GM13976 (cell line): ENCODE results near the gene SMIM3.
"Not testable (repeated sequence)": the region's sequence is repeated elsewhere in the genome, so short reads cannot be mapped to it uniquely, and the experiment has no call there.

Experiments used
- DNase-seq: peaks from one replicate; pipeline ENCODE4 v3.0.0; 2012; ENCODE audit warnings: low spot score
- in situ Hi-C: fragments of 300-500 bp; cut with MboI; formaldehyde crosslinking; loops from one replicate; pipeline ENCODE4 v1.12.0; 2022; ENCODE audit warnings: low sequenced_read_pairs, mixed read lengths, inconsistent platforms; ENCODE audit not compliant: unreplicated experiment
- TF ChIP-seq, protein P1 (sequence below): IDR thresholded peaks from 2 replicates; pipeline ENCODE4 v1.5.1; 2012; ENCODE audit warnings: borderline replicate concordance, mild to moderate bottlenecking; ENCODE audit not compliant: insufficient read depth; ENCODE audit errors: extremely low read depth, missing control alignments, control extremely low read depth

SMIM3 gene

GRCh38 chr5:150791536-150791935 lies 13.0 kb downstream of the SMIM3 start:
- TF ChIP-seq, protein P1, sequence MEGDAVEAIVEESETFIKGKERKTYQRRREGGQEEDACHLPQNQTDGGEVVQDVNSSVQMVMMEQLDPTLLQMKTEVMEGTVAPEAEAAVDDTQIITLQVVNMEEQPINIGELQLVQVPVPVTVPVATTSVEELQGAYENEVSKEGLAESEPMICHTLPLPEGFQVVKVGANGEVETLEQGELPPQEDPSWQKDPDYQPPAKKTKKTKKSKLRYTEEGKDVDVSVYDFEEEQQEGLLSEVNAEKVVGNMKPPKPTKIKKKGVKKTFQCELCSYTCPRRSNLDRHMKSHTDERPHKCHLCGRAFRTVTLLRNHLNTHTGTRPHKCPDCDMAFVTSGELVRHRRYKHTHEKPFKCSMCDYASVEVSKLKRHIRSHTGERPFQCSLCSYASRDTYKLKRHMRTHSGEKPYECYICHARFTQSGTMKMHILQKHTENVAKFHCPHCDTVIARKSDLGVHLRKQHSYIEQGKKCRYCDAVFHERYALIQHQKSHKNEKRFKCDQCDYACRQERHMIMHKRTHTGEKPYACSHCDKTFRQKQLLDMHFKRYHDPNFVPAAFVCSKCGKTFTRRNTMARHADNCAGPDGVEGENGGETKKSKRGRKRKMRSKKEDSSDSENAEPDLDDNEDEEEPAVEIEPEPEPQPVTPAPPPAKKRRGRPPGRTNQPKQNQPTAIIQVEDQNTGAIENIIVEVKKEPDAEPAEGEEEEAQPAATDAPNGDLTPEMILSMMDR, result no peak
- DNase-seq, result no peak
- in situ Hi-C loops, result loop anchor here (25.0 kb wide), 1 partner anchor 371 kb away; the partner anchor contains the start of gene ANXA6

DNA sequence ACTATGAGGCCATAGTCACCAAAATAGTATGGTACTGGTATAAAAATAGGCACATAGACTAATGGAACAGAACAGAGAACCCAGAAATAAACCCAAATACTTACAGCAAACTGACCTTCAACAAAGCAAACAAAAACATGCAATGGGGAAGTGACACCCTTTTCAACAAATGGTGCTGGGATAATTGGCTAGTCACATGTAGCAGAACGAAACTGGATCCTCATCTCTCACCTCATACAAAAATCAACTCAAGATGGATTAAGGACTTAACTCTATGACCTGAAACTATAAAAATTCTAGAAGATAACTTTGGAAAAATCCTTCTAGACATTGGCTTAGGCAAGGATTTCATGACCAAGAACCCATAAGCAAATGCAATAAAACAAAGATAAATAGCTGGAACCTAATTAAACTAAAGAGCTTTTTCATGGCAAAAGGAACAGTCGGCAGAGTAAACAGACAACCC lies 14.9 kb downstream of the SMIM3 start:
- in situ Hi-C loops, result loop anchor here (25.0 kb wide), 1 partner anchor 369 kb away; the partner anchor contains the start of gene ANXA6
- DNase-seq, result not testable (repeated sequence)

- TF ChIP-seq, protein P1, result no peak
- in situ Hi-C loops, result loop anchor here (25.0 kb wide), 1 partner anchor 367 kb away; the partner anchor contains the start of gene ANXA6
- no peak for DNase-seq
These were observed 16.4 kb downstream of the SMIM3 start for GRCh38 chr5:150794927-150795326.

GRCh38 chr5:150797384-150797783 lies 18.8 kb downstream of the SMIM3 start:
- DNase-seq, result no peak
- TF ChIP-seq, protein P1, result no peak
- in situ Hi-C loops, result loop anchor here (25.0 kb wide), 1 partner anchor 365 kb away; the partner anchor contains the start of gene ANXA6

DNA sequence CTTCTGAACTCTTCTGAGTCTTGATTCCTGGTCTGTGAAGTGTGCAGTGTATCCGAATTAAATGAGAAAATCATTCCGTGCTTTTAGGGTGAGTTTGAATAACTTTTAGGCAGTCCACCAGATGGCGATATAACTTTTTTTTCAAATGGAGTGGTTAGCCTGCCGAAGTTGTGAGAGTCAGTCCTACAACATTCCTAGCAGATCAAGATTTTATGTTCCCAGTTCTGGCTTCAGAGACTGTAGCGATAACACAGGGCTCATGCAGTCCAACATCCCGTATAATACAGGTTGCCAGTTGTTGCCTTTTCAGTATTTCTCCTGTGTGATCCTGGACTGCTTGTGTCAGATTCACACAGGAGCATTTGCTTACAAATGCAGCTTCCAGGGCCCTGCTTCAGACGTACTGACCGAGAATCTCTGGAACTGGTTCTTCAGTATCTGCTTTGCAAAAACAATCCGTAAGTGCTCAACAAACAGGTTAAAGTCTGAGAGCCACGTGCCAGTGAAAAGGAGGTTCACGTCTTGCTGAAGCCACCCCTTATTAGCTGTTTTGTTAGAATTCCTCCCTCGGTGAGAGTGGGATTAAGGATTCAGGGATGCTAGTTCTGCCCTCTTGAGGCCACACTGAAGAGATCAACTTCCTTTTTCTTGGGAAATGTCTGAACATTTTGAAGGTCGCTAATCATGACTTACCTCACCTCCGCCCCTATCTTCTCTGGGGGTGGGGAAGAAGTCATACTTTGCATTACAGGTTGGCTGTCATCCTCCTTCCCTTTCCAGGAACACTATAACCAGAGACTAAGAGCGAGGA lies 22.8 kb downstream of the SMIM3 start:
- TF ChIP-seq, protein P1, result peak; percentile 42
- in situ Hi-C loops, result loop anchor here (25.0 kb wide), 1 partner anchor 239 kb away; no protein-coding TSS in a partner anchor
- peak; percentile 55 for DNase-seq

DNA sequence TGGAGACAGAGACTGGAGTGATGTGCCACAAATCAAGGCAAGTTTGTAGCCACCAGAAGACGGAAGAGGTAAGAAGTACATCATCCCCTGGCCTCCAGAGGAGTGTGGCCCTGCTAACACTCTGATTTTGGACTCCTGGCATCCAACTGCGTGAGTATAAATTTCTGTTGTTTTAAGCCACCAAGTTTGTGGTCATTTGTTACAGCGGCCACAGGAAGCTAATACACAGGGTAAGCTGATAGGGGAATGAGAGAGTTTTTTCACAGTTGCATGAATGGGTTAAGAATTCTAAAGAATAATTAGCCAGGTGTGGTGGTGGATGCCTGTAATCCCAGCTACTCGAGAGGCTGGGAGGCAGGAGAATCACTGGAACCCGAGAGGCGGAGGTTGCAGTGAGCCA lies 25.8 kb downstream of the SMIM3 start:
- in situ Hi-C loops, result loop anchor here (25.0 kb wide), 1 partner anchor 242 kb away; no protein-coding TSS in a partner anchor

DNA sequence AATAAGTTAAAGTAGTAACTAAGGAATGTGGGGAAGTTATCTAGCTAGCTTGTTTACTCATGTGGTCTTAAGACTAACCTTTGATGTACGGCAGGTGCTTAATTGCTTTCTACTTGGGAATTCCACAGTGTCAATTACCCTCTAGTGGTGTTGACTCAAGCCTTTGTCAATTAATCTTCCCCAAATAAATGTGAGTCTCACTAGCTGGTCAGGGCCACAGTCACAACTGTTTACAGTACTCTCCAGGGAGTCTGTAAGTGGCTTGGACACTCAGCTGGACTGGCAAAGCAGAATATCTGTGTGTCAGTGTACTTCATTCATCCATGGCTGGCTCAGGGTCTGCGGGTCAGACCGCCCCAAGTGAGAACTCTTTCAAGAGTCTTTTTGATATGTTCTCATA lies 30.8 kb downstream of the SMIM3 start:
- TF ChIP-seq, protein P1, result no peak
- in situ Hi-C loops, result loop anchor here (25.0 kb wide), 1 partner anchor 247 kb away; no protein-coding TSS in a partner anchor
- no peak for DNase-seq

More for the DNA sequence above, 25.8 kb downstream of the SMIM3 start:
- no peak for DNase-seq
- TF ChIP-seq, protein P1, result no peak
